Parathyroid adenoma (tissue), 2 donors: Measurements from ENCODE around the gene LRRC27.

Source experiments
- H2AFZ ChIP-seq: fragments of 300-600 bp; sonication (generic); one replicate; pipeline ENCODE4 v1.7.0; 2017; ENCODE audit warnings: antibody characterized with exemption, mild to moderate bottlenecking
- H3K27ac ChIP-seq: fragments of 300-600 bp; sonication (generic); one replicate; pipeline ENCODE4 v1.7.0; 2017
- H3K27me3 ChIP-seq: fragments of 300-600 bp; sonication (generic); one replicate; pipeline ENCODE4 v1.7.0; 2017; ENCODE audit warnings: low read length; ENCODE audit not compliant: control insufficient read depth, insufficient read depth
- H3K36me3 ChIP-seq: fragments of 300-600 bp; sonication (generic); one replicate; pipeline ENCODE4 v1.7.0; 2017; ENCODE audit warnings: low read length; ENCODE audit not compliant: control insufficient read depth, insufficient read depth
- H3K4me1 ChIP-seq: fragments of 300-600 bp; sonication (generic); one replicate; pipeline ENCODE4 v1.7.0; 2017; ENCODE audit warnings: control low read depth
- H3K4me2 ChIP-seq: fragments of 300-600 bp; sonication (generic); one replicate; pipeline ENCODE4 v1.7.0; 2017; ENCODE audit warnings: low read length
- H3K4me3 ChIP-seq: fragments of 300-600 bp; sonication (generic); one replicate; pipeline ENCODE4 v1.7.0; 2017; ENCODE audit warnings: low read depth, low read length
- H3K79me2 ChIP-seq: fragments of 300-600 bp; sonication (generic); one replicate; pipeline ENCODE4 v1.7.0; 2017; ENCODE audit warnings: control low read depth
- H3K9ac ChIP-seq: fragments of 300-600 bp; sonication (generic); one replicate; pipeline ENCODE4 v1.7.0; 2017; ENCODE audit warnings: mild to moderate bottlenecking
- H3K9me3 ChIP-seq: fragments of 300-600 bp; sonication (generic); one replicate; pipeline ENCODE4 v1.7.0; 2017; ENCODE audit warnings: low read length; ENCODE audit not compliant: control insufficient read depth
- CTCF ChIP-seq: fragments of 300-600 bp; sonication (generic); IDR thresholded peaks from one replicate; pipeline ENCODE4 v1.7.0; 2017; ENCODE audit warnings: antibody characterized with exemption, mild to moderate bottlenecking
- donor health status: primary hyperparathyroidism.

The LRRC27 gene

GRCh38 chr10:132373241-132373955, 41.4 kb downstream of the LRRC27 start:
- Histone ChIP-seq H3K79me2 (no peaks in the 10 kb centered on the region), H3K4me3 (no peak overlapping the region), H3K9ac (no peak overlapping the region), H3K27me3 (no peaks in the 10 kb centered on the region), H3K9me3 (no peaks in the 10 kb centered on the region), H3K27ac (no peak overlapping the region), H3K4me2 (no peak overlapping the region), H3K4me1 (no peaks in the 10 kb centered on the region), H3K36me3 (no peaks in the 10 kb centered on the region), H2AFZ (no peak overlapping the region)
- no peak for TF ChIP-seq CTCF

DNA sequence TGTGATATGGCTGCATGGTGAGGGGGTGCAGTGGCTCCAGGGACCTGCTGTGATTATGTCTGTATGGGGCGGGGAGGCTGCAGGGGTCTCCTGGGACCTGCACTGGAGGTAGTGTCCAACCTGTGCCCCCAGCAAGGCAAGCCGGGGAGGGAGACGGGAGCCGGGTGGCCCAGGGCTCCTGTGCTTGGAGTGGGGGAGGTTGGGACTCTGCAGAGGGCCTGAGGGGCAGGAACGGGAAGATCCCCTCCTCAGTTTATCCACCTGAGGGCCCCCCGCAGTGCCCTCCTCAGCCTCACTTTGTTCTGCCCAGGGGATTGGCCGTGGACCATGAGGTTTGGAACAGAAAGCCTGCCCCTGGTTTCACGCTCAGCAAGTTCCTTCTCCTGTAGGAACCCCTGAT, 42.2 kb downstream of the LRRC27 start:
- no peak overlapping the region for H3K4me2 ChIP-seq
- no peaks in the 10 kb centered on the region for H3K9me3 ChIP-seq
- no peak overlapping the region for H2AFZ ChIP-seq
- H3K4me1 ChIP-seq: no peaks in the 10 kb centered on the region
- H3K27ac ChIP-seq: no peak overlapping the region
- H3K27me3 ChIP-seq: no peaks in the 10 kb centered on the region
- no peak overlapping the region for H3K9ac ChIP-seq
- no peak for TF ChIP-seq CTCF
- H3K4me3 ChIP-seq: no peak overlapping the region
- no peaks in the 10 kb centered on the region for H3K79me2 ChIP-seq
- H3K36me3 ChIP-seq: no peaks in the 10 kb centered on the region

GRCh38 chr10:132374612-132375011, 42.6 kb downstream of the LRRC27 start:
- Histone ChIP-seq H3K4me1 (no peaks in the 10 kb centered on the region), H3K36me3 (no peaks in the 10 kb centered on the region), H3K9ac (no peak overlapping the region), H3K79me2 (no peaks in the 10 kb centered on the region), H3K27ac (no peak overlapping the region), H2AFZ (no peak overlapping the region), H3K4me3 (no peak overlapping the region), H3K27me3 (no peaks in the 10 kb centered on the region), H3K4me2 (no peak overlapping the region), H3K9me3 (no peaks in the 10 kb centered on the region)
- TF ChIP-seq CTCF: no peak

DNA sequence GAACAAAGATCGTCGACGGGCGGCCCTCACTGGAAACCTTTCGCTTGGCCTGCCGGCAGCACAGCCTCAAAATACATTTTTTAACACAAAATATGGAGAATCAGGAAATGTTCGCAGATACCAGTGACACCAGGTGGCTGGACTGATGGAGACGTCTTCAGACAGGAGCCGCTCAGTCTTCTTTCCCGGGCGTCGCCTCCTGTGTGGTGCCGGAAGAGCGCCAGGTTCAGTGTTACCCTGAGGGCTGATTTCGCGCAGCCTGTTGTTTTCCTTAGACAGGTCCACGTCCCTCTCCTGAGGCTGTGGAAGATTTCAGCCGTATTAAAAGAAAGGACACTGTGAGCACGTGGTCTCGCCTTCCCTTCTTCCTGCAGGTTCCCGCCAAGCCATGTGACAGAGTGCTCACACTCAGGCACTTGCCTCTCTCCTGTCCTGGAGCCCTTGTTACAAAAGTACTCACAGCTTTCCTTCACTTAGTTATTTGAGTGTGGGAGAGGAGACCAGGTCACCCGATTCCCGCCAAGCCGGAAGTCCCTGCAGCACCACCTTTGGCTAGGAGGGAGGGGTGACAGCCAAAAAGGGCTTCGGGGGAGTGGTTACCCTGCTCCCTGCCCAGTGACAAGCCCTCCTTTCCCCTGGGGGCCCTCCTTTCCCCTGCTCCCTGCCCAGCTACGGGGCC, 43.3 kb downstream of the LRRC27 start:
- H3K27ac ChIP-seq: no peak overlapping the region

More for the DNA sequence above, 43.3 kb downstream of the LRRC27 start:
- H3K4me2 ChIP-seq: no peak overlapping the region
- no peaks in the 10 kb centered on the region for H3K79me2 ChIP-seq
- H3K36me3 ChIP-seq: no peaks in the 10 kb centered on the region
- H3K9ac ChIP-seq: no peak overlapping the region
- H2AFZ ChIP-seq: no peak overlapping the region
- H3K27me3 ChIP-seq: no peaks in the 10 kb centered on the region
- TF ChIP-seq CTCF: no peak
- no peaks in the 10 kb centered on the region for H3K4me1 ChIP-seq
- H3K4me3 ChIP-seq: no peak overlapping the region
- no peaks in the 10 kb centered on the region for H3K9me3 ChIP-seq
